ENCODE data around the gene IGF2R. TPM values are rescaled to one million over a fixed set of nuclear protein-coding genes. Genes with fewer than 3 reads are reported as not detected.
A peak's percentile ranks its signal among the peaks of the same experiment; 100 is the strongest.

Gene IGF2R
- total RNA-seq, 1 donor from 2014 or later: 105 TPM

GRCh38 chr6:160065200-160065599 is 96.3 kb downstream of the IGF2R start:
- H3K4me1 Mint-ChIP-seq (ENCODE audit: low read depth, unreplicated experiment): no peaks in the 10 kb centered on the region
- peaks cover 2% of the 10 kb centered on the region for H3K9me3 Mint-ChIP-seq (ENCODE audit: unreplicated experiment)
- H3K36me3 Mint-ChIP-seq (ENCODE audit: unreplicated experiment): peaks cover 5% of the 10 kb centered on the region
- no peak for DNase-seq
- peaks cover 3% of the 10 kb centered on the region for H3K27me3 Mint-ChIP-seq (ENCODE audit: unreplicated experiment)
- TF ChIP-seq CTCF (IDR thresholded peaks at IDR 0.05; ENCODE audit: partially characterized antibody, unreplicated experiment): no peak
- H3K27ac Mint-ChIP-seq (ENCODE audit: unreplicated experiment): no peak overlapping the region
- H3K4me3 Mint-ChIP-seq (ENCODE audit: unreplicated experiment): no peak overlapping the region

GRCh38 chr6:160067564-160067963 is 98.7 kb downstream of the IGF2R start:
- DNase-seq: no peak
- Mint-ChIP-seq H3K27ac (ENCODE audit: unreplicated experiment) (no peak overlapping the region), H3K27me3 (ENCODE audit: unreplicated experiment) (peaks cover 3% of the 10 kb centered on the region), H3K4me3 (ENCODE audit: unreplicated experiment) (no peak overlapping the region), H3K4me1 (ENCODE audit: low read depth, unreplicated experiment) (no peaks in the 10 kb centered on the region), H3K9me3 (ENCODE audit: unreplicated experiment) (no peaks in the 10 kb centered on the region), H3K36me3 (ENCODE audit: unreplicated experiment) (peaks cover 5% of the 10 kb centered on the region)
- TF ChIP-seq CTCF (IDR thresholded peaks at IDR 0.05; ENCODE audit: partially characterized antibody, unreplicated experiment): no peak

- Mint-ChIP-seq H3K4me1 (ENCODE audit: low read depth, unreplicated experiment) (no peaks in the 10 kb centered on the region), H3K9me3 (ENCODE audit: unreplicated experiment) (peaks cover 2% of the 10 kb centered on the region), H3K36me3 (ENCODE audit: unreplicated experiment) (peaks cover 5% of the 10 kb centered on the region), H3K27ac (ENCODE audit: unreplicated experiment) (peak overlapping the region; percentile 66), H3K27me3 (ENCODE audit: unreplicated experiment) (peaks cover 3% of the 10 kb centered on the region), H3K4me3 (ENCODE audit: unreplicated experiment) (no peak overlapping the region)
- TF ChIP-seq CTCF (IDR thresholded peaks at IDR 0.05; ENCODE audit: partially characterized antibody, unreplicated experiment): no peak
- DNase-seq: no peak
Measured at GRCh38 chr6:160068346-160068745, 99.5 kb downstream of the IGF2R start.

GRCh38 chr6:160069050-160069454 is 100.2 kb downstream of the IGF2R start:
- Mint-ChIP-seq H3K4me1 (ENCODE audit: low read depth, unreplicated experiment) (no peaks in the 10 kb centered on the region), H3K9me3 (ENCODE audit: unreplicated experiment) (peaks cover 2% of the 10 kb centered on the region), H3K36me3 (ENCODE audit: unreplicated experiment) (peaks cover 5% of the 10 kb centered on the region), H3K27me3 (ENCODE audit: unreplicated experiment) (peaks cover 3% of the 10 kb centered on the region), H3K4me3 (ENCODE audit: unreplicated experiment) (no peak overlapping the region), H3K27ac (ENCODE audit: unreplicated experiment) (no peak overlapping the region)
- no peak for DNase-seq
- no peak for TF ChIP-seq CTCF (IDR thresholded peaks at IDR 0.05; ENCODE audit: partially characterized antibody, unreplicated experiment)

GRCh38 chr6:160069459-160069858 is 100.6 kb downstream of the IGF2R start:
- no peaks in the 10 kb centered on the region for H3K4me1 Mint-ChIP-seq (ENCODE audit: low read depth, unreplicated experiment)
- peak overlapping the region; percentile 6 for H3K4me3 Mint-ChIP-seq (ENCODE audit: unreplicated experiment)
- H3K27me3 Mint-ChIP-seq (ENCODE audit: unreplicated experiment): peaks cover 3% of the 10 kb centered on the region
- DNase-seq: no peak
- H3K9me3 Mint-ChIP-seq (ENCODE audit: unreplicated experiment): peaks cover 2% of the 10 kb centered on the region
- H3K36me3 Mint-ChIP-seq (ENCODE audit: unreplicated experiment): peaks cover 5% of the 10 kb centered on the region
- TF ChIP-seq CTCF (IDR thresholded peaks at IDR 0.05; ENCODE audit: partially characterized antibody, unreplicated experiment): no peak
- H3K27ac Mint-ChIP-seq (ENCODE audit: unreplicated experiment): no peak overlapping the region
